Kidney epithelial cell (primary cell): ENCODE data around the gene DOC2B. TPM values are rescaled to one million over a fixed set of nuclear protein-coding genes. Genes with fewer than 3 reads are reported as not detected.

ENCODE experiments used
- DNase-seq: peaks from one replicate; pipeline ENCODE4 v3.0.0-alpha.2; 2010; ENCODE audit warnings: low read depth
- H3K27me3 ChIP-seq: 2 replicates; pipeline ENCODE4 v1.6.0; 2011; ENCODE audit warnings: low read length; ENCODE audit not compliant: control insufficient read depth, insufficient read depth
- H3K36me3 ChIP-seq: 2 replicates; pipeline ENCODE4 v1.5.1; 2011; ENCODE audit warnings: low read length; ENCODE audit not compliant: control insufficient read depth, insufficient read depth
- H3K4me3 ChIP-seq: 2 replicates; pipeline ENCODE4 v1.5.1; 2011; ENCODE audit warnings: low read depth, mild to moderate bottlenecking, control low read depth, low read length
- total RNA-seq: library from RNA; depleted of rRNA; stranded (reverse); fragments of >200 nt; gene quantifications from 2 replicates; pipeline ENCODE4 v1.2.3, GENCODE V29; 2015
- TF ChIP-seq, protein P1 (sequence below): IDR thresholded peaks from 2 replicates; pipeline ENCODE4 v1.5.1; 2011; ENCODE audit warnings: mild to moderate bottlenecking, moderate library complexity, low read length, control low read depth, inconsistent platforms; ENCODE audit not compliant: insufficient read depth, poor library complexity, severe bottlenecking

Gene DOC2B
- total RNA-seq, 1 donor from 2014 or later: 38.1 TPM

GRCh38 chr17:163514-164098, 17.8 kb downstream of the DOC2B start:
- TF ChIP-seq, protein P1, sequence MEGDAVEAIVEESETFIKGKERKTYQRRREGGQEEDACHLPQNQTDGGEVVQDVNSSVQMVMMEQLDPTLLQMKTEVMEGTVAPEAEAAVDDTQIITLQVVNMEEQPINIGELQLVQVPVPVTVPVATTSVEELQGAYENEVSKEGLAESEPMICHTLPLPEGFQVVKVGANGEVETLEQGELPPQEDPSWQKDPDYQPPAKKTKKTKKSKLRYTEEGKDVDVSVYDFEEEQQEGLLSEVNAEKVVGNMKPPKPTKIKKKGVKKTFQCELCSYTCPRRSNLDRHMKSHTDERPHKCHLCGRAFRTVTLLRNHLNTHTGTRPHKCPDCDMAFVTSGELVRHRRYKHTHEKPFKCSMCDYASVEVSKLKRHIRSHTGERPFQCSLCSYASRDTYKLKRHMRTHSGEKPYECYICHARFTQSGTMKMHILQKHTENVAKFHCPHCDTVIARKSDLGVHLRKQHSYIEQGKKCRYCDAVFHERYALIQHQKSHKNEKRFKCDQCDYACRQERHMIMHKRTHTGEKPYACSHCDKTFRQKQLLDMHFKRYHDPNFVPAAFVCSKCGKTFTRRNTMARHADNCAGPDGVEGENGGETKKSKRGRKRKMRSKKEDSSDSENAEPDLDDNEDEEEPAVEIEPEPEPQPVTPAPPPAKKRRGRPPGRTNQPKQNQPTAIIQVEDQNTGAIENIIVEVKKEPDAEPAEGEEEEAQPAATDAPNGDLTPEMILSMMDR: peak; percentile 2
- Histone ChIP-seq H3K27me3 (no peaks in the 10 kb centered on the region), H3K36me3 (peaks cover 3% of the 10 kb centered on the region), H3K4me3 (no peak overlapping the region)
- DNase-seq: no peak

- H3K27me3 ChIP-seq: no peaks in the 10 kb centered on the region
- TF ChIP-seq, protein P1: no peak
- H3K36me3 ChIP-seq: peaks cover 3% of the 10 kb centered on the region
- H3K4me3 ChIP-seq: no peak overlapping the region
- DNase-seq: no peak
Measured at GRCh38 chr17:162689-163088, 18.8 kb downstream of the DOC2B start.

DNA sequence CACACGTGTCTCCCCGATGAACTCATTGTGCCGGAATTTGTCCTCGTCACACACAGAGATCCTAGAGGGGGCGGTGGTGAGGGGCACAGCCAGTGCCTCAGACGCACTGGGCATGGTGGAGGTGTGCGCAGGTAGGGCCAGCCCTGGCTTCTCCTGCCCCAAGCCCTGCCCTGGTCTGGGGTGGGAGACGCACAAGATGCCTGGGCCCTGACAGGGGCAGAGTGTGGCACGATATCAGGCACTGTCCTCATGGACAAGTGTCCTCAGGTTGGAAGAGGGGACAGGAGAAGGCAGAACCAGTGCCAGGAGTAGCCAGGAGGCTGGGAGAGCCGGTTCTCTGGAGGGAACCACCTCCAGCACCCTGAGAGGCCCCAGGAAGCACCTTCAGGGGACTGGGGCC, 20.0 kb downstream of the DOC2B start:
- TF ChIP-seq, protein P1: no peak

DNA sequence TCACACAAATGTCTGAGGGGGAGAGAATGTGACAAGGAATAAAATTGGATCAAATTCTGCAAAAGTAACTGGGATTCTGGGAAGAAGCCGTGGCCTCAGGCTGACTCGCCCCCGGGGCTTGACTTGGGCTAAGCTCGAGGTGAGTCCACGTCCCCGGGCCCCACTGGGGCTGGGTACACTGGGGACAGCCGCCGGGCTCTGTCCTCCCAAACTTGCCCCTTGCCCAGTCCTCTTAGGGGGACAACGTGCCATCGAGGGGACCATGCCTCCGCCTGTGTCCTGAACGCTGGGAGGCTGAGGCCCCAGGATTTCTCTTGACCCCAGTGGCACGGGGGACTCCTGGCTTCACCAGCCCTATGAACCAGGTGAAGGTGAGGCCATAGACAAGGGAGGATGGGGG, 21.1 kb downstream of the DOC2B start:
- peaks cover 2% of the 10 kb centered on the region for H3K36me3 ChIP-seq
- TF ChIP-seq, protein P1: no peak
- no peak for DNase-seq
- H3K4me3 ChIP-seq: no peak overlapping the region
- no peaks in the 10 kb centered on the region for H3K27me3 ChIP-seq

More for the DNA sequence above, 20.0 kb downstream of the DOC2B start:
- Histone ChIP-seq H3K4me3 (no peak overlapping the region), H3K27me3 (no peaks in the 10 kb centered on the region), H3K36me3 (peaks cover 3% of the 10 kb centered on the region)
- no peak for DNase-seq

GRCh38 chr17:159609-160008, 21.8 kb downstream of the DOC2B start:
- H3K27me3 ChIP-seq: no peaks in the 10 kb centered on the region
- H3K36me3 ChIP-seq: peaks cover 2% of the 10 kb centered on the region
- no peak overlapping the region for H3K4me3 ChIP-seq
- DNase-seq: no peak
- TF ChIP-seq, protein P1: no peak

DNA sequence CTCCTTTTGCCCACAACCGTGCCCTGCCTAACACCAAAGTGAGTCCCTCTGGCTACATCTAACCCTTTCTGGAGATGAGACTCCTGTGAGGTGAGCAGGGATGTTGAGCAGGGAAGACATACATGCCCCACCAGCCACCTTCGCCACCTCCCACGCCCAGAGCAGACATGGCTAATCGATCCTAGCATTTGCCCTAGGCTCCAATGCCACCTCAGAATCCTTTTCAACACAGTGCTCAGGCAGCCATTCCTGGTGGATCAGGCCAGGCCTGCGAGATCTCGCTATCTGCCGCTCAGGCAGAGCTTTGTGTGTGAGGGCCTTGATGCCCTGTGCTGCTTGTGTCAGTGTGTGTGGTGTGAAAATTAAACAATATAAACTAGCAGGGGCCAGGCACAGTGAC, 23.1 kb downstream of the DOC2B start:
- no peaks in the 10 kb centered on the region for H3K27me3 ChIP-seq
- H3K36me3 ChIP-seq: peaks cover 2% of the 10 kb centered on the region
- no peak for DNase-seq
- TF ChIP-seq, protein P1: no peak
- no peak overlapping the region for H3K4me3 ChIP-seq
